T-cell (primary cell): Measurements from ENCODE around the gene RETREG1. TPM values are rescaled to one million over a fixed set of nuclear protein-coding genes. Genes with fewer than 3 reads are reported as not detected.
"Not testable (repeated sequence)": the region's sequence is repeated elsewhere in the genome, so short reads cannot be mapped to it uniquely, and the experiment has no call there.

ENCODE experiments used
- ATAC-seq, 4 experiments: fragments of 200-7000 bp in 3 of 4; fragments of 150-1000 bp in 1 of 4; cut with Tn5 transposase; replicated peaks in 1 of 4; 1 replicate in 3 of 4; 2 replicates in 1 of 4; pipeline ENCODE4 v1.10.0; 2021; ENCODE audit warnings: moderate library complexity in 3 of 4, mild to moderate bottlenecking in 2 of 4, moderate number of reproducible peaks in 1 of 4
- CTCF ChIA-PET, 2 donors: fragments of 300-600 bp; sonication (Branson Sonifier 250); formaldehyde crosslinking; loops; one replicate each; lab custom pipeline; 2022; ENCODE audit warnings: antibody characterized with exemption in 2 of 2; lab: Charles Lee
- POLR2A ChIA-PET, 2 donors: fragments of 300-600 bp; sonication (Branson Sonifier 250); formaldehyde crosslinking; loops; one replicate each; lab custom pipeline; 2022; ENCODE audit warnings: antibody characterized with exemption in 2 of 2; lab: Charles Lee
- DNase-seq, 35 experiments: peaks; one replicate each; pipeline versions ENCODE4 v3.0.0 to v3.0.0-alpha.2; 2013 to 2023
- H3K27ac ChIP-seq: one replicate; pipeline ENCODE4 v1.5.1; 2013; ENCODE audit warnings: low read length
- H3K27me3 ChIP-seq, 2 experiments: replicated peaks in 1 of 2; 1 replicate in 1 of 2; 2 replicates in 1 of 2; pipeline versions ENCODE4 v1.6.1 to v1.7.0; 2013; ENCODE audit warnings: low read length in 1 of 2, mixed read lengths in 1 of 2; ENCODE audit not compliant: control insufficient read depth in 2 of 2, insufficient read depth in 2 of 2; ENCODE audit errors: extremely low read depth in 1 of 2
- H3K36me3 ChIP-seq, 2 donors: 1 replicate in 1 of 2; 2 replicates in 1 of 2; pipeline versions ENCODE4 v1.6.1 to v1.7.0; 2013; ENCODE audit warnings: low read length in 1 of 2; ENCODE audit not compliant: control insufficient read depth in 2 of 2, insufficient read depth in 1 of 2; ENCODE audit errors: extremely low read depth in 1 of 2
- H3K4me1 ChIP-seq, 2 experiments: 1 replicate in 1 of 2; 2 replicates in 1 of 2; pipeline versions ENCODE4 v1.6.1 to v1.7.0; 2013; ENCODE audit warnings: low read length in 2 of 2, mixed read lengths in 1 of 2; ENCODE audit not compliant: insufficient read depth in 2 of 2, control insufficient read depth in 1 of 2; ENCODE audit errors: extremely low read depth in 1 of 2
- H3K4me3 ChIP-seq, 2 donors: 1 replicate in 1 of 2; 2 replicates in 1 of 2; pipeline versions ENCODE4 v1.5.1 to v1.7.0; 2013; ENCODE audit warnings: mild to moderate bottlenecking in 2 of 2, low read length in 1 of 2, moderate library complexity in 1 of 2; ENCODE audit not compliant: control insufficient read depth in 1 of 2; ENCODE audit errors: extremely low read depth in 1 of 2
- H3K9me3 ChIP-seq: 2 replicates; pipeline ENCODE4 v1.7.0; 2013
- H3K27ac Mint-ChIP-seq, 2 donors: one replicate each; pipeline ENCODE4 v1.8.0; 2020 to 2021; ENCODE audit warnings: mild to moderate bottlenecking in 2 of 2, mixed read lengths in 2 of 2
- H3K27me3 Mint-ChIP-seq, 2 donors: one replicate each; pipeline ENCODE4 v1.8.0; 2021 to 2022; ENCODE audit warnings: mixed read lengths in 2 of 2
- H3K36me3 Mint-ChIP-seq: one replicate; pipeline ENCODE4 v1.8.0; 2021; ENCODE audit warnings: mixed read lengths
- H3K4me1 Mint-ChIP-seq, 3 donors: one replicate each; pipeline ENCODE4 v1.8.0; 2020 to 2022; ENCODE audit warnings: mixed read lengths in 3 of 3, mild to moderate bottlenecking in 1 of 3
- H3K4me3 Mint-ChIP-seq, 3 donors: one replicate each; pipeline ENCODE4 v1.8.0; 2020 to 2022; ENCODE audit warnings: mild to moderate bottlenecking in 3 of 3, mixed read lengths in 3 of 3, moderate library complexity in 3 of 3
- H3K9me3 Mint-ChIP-seq, 3 donors: one replicate each; pipeline ENCODE4 v1.8.0; 2020 to 2022; ENCODE audit warnings: mixed read lengths in 3 of 3
- WGBS: methylation state at CpG from one replicate; pipeline ENCODE4 v1.1.5; 2013; ENCODE audit warnings: missing lambda C conversion rate; ENCODE audit not compliant: insufficient coverage; 5-methylcytosine and 5-hydroxymethylcytosine counted together
- total RNA-seq, 35 experiments: library from RNA in 6 of 35; stranded (reverse) in 6 of 35; fragments of 120-200 nt in 1 of 35; gene quantifications; one replicate each; pipeline versions ENCODE4 v1.2.1 to v1.2.4 and lab custom pipeline; 2013 to 2026

RETREG1 gene
- total RNA-seq, 5 donors from 2014 or later (not counting 1 experiment from before 2014, with no cell fraction given), result 41.0 to 72.1 (median 55.5) TPM

GRCh38 chr5:16661713-16662112, 44.9 kb upstream of the RETREG1 start:
- H3K4me1 Mint-ChIP-seq, result peaks cover 7 to 21% (median 16%) of the 10 kb centered on the region in 3 donors
- no peaks in the 10 kb centered on the region for H3K27me3 Mint-ChIP-seq
- Histone ChIP-seq H3K27ac (no peak overlapping the region), H3K9me3 (no peaks in the 10 kb centered on the region), H3K4me3 (no peak overlapping the region), H3K36me3 (no peaks in the 10 kb centered on the region), H3K4me1 (peaks cover 3 to 16% of the 10 kb centered on the region in 2 experiments), H3K27me3 (peaks cover 0 to 3% of the 10 kb centered on the region in 2 experiments)
- no peak overlapping the region for H3K27ac Mint-ChIP-seq
- H3K4me3 Mint-ChIP-seq, result no peak overlapping the region
- DNase-seq (no peak), ATAC-seq (no peak)
- no peaks in the 10 kb centered on the region for H3K9me3 Mint-ChIP-seq
- POLR2A ChIA-PET, result no interaction called here
- CTCF ChIA-PET, result no interaction called here
- H3K36me3 Mint-ChIP-seq, result peaks cover 5% of the 10 kb centered on the region
- no CpG with 5 or more reads among the region's 2 CpGs for WGBS

- no peak for DNase-seq
- H3K27ac ChIP-seq, result no peak overlapping the region
- H3K27ac Mint-ChIP-seq, result no peak overlapping the region
- ChIA-PET POLR2A (no interaction called here), CTCF (no interaction called here)
- 70% methylated on average over 4 of the region's 5 CpGs for WGBS
- H3K4me1 Mint-ChIP-seq, result peaks cover 3 to 16% (median 15%) of the 10 kb centered on the region in 3 donors
- peaks cover 0 to 16% of the 10 kb centered on the region in 2 experiments for H3K4me1 ChIP-seq
- peaks cover 5% of the 10 kb centered on the region for H3K36me3 Mint-ChIP-seq
- no peaks in the 10 kb centered on the region for H3K36me3 ChIP-seq
- no peaks in the 10 kb centered on the region for H3K9me3 Mint-ChIP-seq
- H3K9me3 ChIP-seq, result no peaks in the 10 kb centered on the region
- H3K4me3 Mint-ChIP-seq, result no peak overlapping the region
- ATAC-seq, result no peak
- H3K4me3 ChIP-seq, result no peak overlapping the region
- no peaks in the 10 kb centered on the region for H3K27me3 Mint-ChIP-seq
- peaks cover 0 to 3% of the 10 kb centered on the region in 2 experiments for H3K27me3 ChIP-seq
These were observed 44.2 kb upstream of the RETREG1 start for GRCh38 chr5:16660982-16661381.

GRCh38 chr5:16659536-16659935, 42.7 kb upstream of the RETREG1 start:
- Mint-ChIP-seq H3K27me3 (no peaks in the 10 kb centered on the region), H3K4me3 (no peak overlapping the region), H3K9me3 (no peaks in the 10 kb centered on the region), H3K4me1 (peaks cover 3 to 9% (median 8%) of the 10 kb centered on the region in 3 donors), H3K36me3 (peaks cover 8% of the 10 kb centered on the region), H3K27ac (no peak overlapping the region)
- no CpG with 5 or more reads among the region's 1 CpG for WGBS
- no peak for ATAC-seq
- ChIA-PET CTCF (interaction anchor here in 1 of 2 donors (0.7 kb wide), 1 partner anchor 56 kb away, joined by 4 read pairs; no protein-coding TSS in a partner anchor), POLR2A (no interaction called here)
- H3K27ac ChIP-seq, result no peak overlapping the region
- peaks cover 0 to 10% of the 10 kb centered on the region in 2 experiments for H3K4me1 ChIP-seq
- H3K4me3 ChIP-seq, result no peak overlapping the region
- no peak for DNase-seq
- no peaks in the 10 kb centered on the region for H3K36me3 ChIP-seq
- H3K9me3 ChIP-seq, result no peaks in the 10 kb centered on the region
- no peaks in the 10 kb centered on the region for H3K27me3 ChIP-seq

- ChIA-PET POLR2A (no interaction called here), CTCF (interaction anchor here in 1 of 2 donors (0.6 kb wide), 1 partner anchor 68 kb away, joined by 4 read pairs; no protein-coding TSS in a partner anchor)
- Mint-ChIP-seq H3K4me3 (no peak overlapping the region), H3K36me3 (peaks cover 10% of the 10 kb centered on the region), H3K27me3 (no peaks in the 10 kb centered on the region), H3K4me1 (peaks cover 0 to 1% (median 0%) of the 10 kb centered on the region in 3 donors), H3K9me3 (no peaks in the 10 kb centered on the region), H3K27ac (no peak overlapping the region)
- no peak overlapping the region for H3K27ac ChIP-seq
- no peak overlapping the region for H3K4me3 ChIP-seq
- no peaks in the 10 kb centered on the region for H3K27me3 ChIP-seq
- H3K9me3 ChIP-seq, result no peaks in the 10 kb centered on the region
- no peaks in the 10 kb centered on the region for H3K4me1 ChIP-seq
- no peaks in the 10 kb centered on the region for H3K36me3 ChIP-seq
- ATAC-seq, result no peak
- 71% methylated on average over 2 of the region's 2 CpGs for WGBS
- DNase-seq, result no peak
These were observed 39.9 kb upstream of the RETREG1 start for GRCh38 chr5:16656561-16657191.

- DNase-seq (no peak), ATAC-seq (no peak)
- Histone ChIP-seq H3K36me3 (no peaks in the 10 kb centered on the region), H3K9me3 (no peaks in the 10 kb centered on the region), H3K4me1 (no peaks in the 10 kb centered on the region), H3K27me3 (no peaks in the 10 kb centered on the region), H3K4me3 (no peak overlapping the region), H3K27ac (no peak overlapping the region)
- Mint-ChIP-seq H3K27ac (no peak overlapping the region), H3K4me3 (no peak overlapping the region), H3K4me1 (no peaks in the 10 kb centered on the region), H3K9me3 (no peaks in the 10 kb centered on the region), H3K27me3 (no peaks in the 10 kb centered on the region), H3K36me3 (peaks cover 10% of the 10 kb centered on the region)
- ChIA-PET POLR2A (interaction anchor here in 1 of 2 donors (0.7 kb wide), 1 partner anchor 335 kb away, joined by 3 read pairs; no protein-coding TSS in a partner anchor), CTCF (no interaction called here)
- 100% methylated on average over 2 of the region's 6 CpGs for WGBS
These were observed 38.0 kb upstream of the RETREG1 start for GRCh38 chr5:16654647-16655334.

GRCh38 chr5:16648739-16649138, 31.9 kb upstream of the RETREG1 start:
- H3K36me3 Mint-ChIP-seq, H3K4me3 Mint-ChIP-seq, DNase-seq, H3K27me3 ChIP-seq, H3K27ac ChIP-seq, H3K9me3 ChIP-seq, H3K4me3 ChIP-seq, H3K4me1 ChIP-seq, H3K27me3 Mint-ChIP-seq, CTCF ChIA-PET, H3K36me3 ChIP-seq, ATAC-seq, POLR2A ChIA-PET, H3K27ac Mint-ChIP-seq: not testable (repeated sequence)
- Mint-ChIP-seq H3K4me1 (peaks cover 10 to 11% (median 11%) of the 10 kb centered on the region in 3 donors), H3K9me3 (peaks cover 5 to 16% (median 7%) of the 10 kb centered on the region in 3 donors)
- WGBS, result 50% methylated on average over 1 of the region's 8 CpGs
